Smooth muscle cell (in vitro differentiated cells): ENCODE results near the gene ZNF609. TPM values are rescaled to one million over a fixed set of nuclear protein-coding genes. Genes with fewer than 3 reads are reported as not detected.

Experiments
- DNase-seq: peaks from one replicate; lab custom pipeline; 2025; ENCODE audit not compliant: unreplicated experiment; lab: John Stamatoyannopoulos, UW
- H2AFZ ChIP-seq: fragments of 200-600 bp; sonication (generic); 2 replicates; pipeline ENCODE4 v1.6.0; 2016; ENCODE audit warnings: antibody characterized with exemption, low read depth, mild to moderate bottlenecking
- H3F3A ChIP-seq: fragments of 200-600 bp; sonication (generic); 2 replicates; pipeline ENCODE4 v1.6.0; 2017; ENCODE audit warnings: antibody characterized with exemption, low read depth
- H3K27ac ChIP-seq: fragments of 200-600 bp; sonication (generic); 2 replicates; pipeline ENCODE4 v1.5.1; 2016; ENCODE audit warnings: low read depth, mild to moderate bottlenecking
- H3K27me3 ChIP-seq: fragments of 200-600 bp; sonication (generic); 2 replicates; pipeline ENCODE4 v1.6.1; 2016; ENCODE audit warnings: low read depth, mild to moderate bottlenecking
- H3K36me3 ChIP-seq: fragments of 200-600 bp; sonication (generic); 2 replicates; pipeline ENCODE4 v1.5.1; 2016; ENCODE audit warnings: low read depth
- H3K4me1 ChIP-seq: fragments of 200-600 bp; sonication (generic); 2 replicates; pipeline ENCODE4 v1.5.1; 2016; ENCODE audit warnings: low read depth
- H3K4me2 ChIP-seq: fragments of 200-600 bp; sonication (generic); 2 replicates; pipeline ENCODE4 v1.6.0; 2016; ENCODE audit warnings: mild to moderate bottlenecking
- H3K4me3 ChIP-seq: fragments of 200-600 bp; sonication (generic); 2 replicates; pipeline ENCODE4 v1.5.1; 2016; ENCODE audit warnings: mild to moderate bottlenecking
- H3K79me2 ChIP-seq: fragments of 200-600 bp; sonication (generic); 2 replicates; pipeline ENCODE4 v1.6.0; 2016; ENCODE audit warnings: low read depth, mild to moderate bottlenecking
- H3K9ac ChIP-seq: fragments of 200-600 bp; sonication (generic); 2 replicates; pipeline ENCODE4 v1.6.0; 2016; ENCODE audit warnings: low read depth
- H3K9me3 ChIP-seq: fragments of 200-600 bp; sonication (generic); replicated peaks from 2 replicates; pipeline ENCODE4 v1.5.1; 2016; ENCODE audit warnings: low read depth
- H4K20me1 ChIP-seq: fragments of 200-600 bp; sonication (generic); 2 replicates; pipeline ENCODE4 v1.6.0; 2016; ENCODE audit warnings: low read depth
- WGBS: methylation state at CpG from one replicate; pipeline ENCODE4 v1.1.7; 2016; ENCODE audit warnings: low lambda C conversion rate; 5-methylcytosine and 5-hydroxymethylcytosine counted together
- polyA plus RNA-seq: library from polyadenylated mRNA; unstranded; fragments of >200 nt; fragmentation: Nextera tagmentation; extraction: Ambion mirVana; gene quantifications from 2 replicates; pipeline ENCODE4 v1.2.1, GENCODE V29; 2016
- total RNA-seq: library from RNA; depleted of rRNA; stranded (reverse); fragments of >200 nt; gene quantifications from 2 replicates; pipeline ENCODE4 v1.2.3, GENCODE V29; 2014
- TF ChIP-seq, protein P1 (sequence below): fragments of 200-600 bp; sonication (generic); IDR thresholded peaks from 2 replicates; pipeline ENCODE4 v1.5.1; 2017; ENCODE audit warnings: borderline replicate concordance, mild to moderate bottlenecking, antibody characterized with exemption; ENCODE audit not compliant: insufficient read depth, poor library complexity, severe bottlenecking

Gene ZNF609
- total and polyA plus RNA-seq, 2 experiments from 2014 or later, result 9.9 to 15.6 TPM

DNA sequence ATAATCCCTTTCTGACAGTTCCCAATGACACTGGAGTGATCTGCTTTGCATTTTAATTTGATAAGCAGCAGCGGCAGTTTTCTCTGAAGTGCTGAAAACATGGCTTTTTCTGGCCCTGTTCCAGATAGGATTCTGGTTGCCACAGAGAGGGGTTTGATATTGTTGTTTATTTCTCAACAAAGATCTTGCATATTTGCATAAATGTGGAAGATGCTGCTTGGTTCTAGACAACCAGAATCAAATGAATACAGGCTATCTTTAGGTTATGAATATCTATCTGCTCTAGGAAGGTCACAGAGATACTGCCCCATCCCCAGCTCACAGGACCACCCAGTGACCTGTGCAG is 137.1 kb downstream of the ZNF609 start:
- H3K9me3 ChIP-seq, result no peaks in the 10 kb centered on the region
- TF ChIP-seq, protein P1, sequence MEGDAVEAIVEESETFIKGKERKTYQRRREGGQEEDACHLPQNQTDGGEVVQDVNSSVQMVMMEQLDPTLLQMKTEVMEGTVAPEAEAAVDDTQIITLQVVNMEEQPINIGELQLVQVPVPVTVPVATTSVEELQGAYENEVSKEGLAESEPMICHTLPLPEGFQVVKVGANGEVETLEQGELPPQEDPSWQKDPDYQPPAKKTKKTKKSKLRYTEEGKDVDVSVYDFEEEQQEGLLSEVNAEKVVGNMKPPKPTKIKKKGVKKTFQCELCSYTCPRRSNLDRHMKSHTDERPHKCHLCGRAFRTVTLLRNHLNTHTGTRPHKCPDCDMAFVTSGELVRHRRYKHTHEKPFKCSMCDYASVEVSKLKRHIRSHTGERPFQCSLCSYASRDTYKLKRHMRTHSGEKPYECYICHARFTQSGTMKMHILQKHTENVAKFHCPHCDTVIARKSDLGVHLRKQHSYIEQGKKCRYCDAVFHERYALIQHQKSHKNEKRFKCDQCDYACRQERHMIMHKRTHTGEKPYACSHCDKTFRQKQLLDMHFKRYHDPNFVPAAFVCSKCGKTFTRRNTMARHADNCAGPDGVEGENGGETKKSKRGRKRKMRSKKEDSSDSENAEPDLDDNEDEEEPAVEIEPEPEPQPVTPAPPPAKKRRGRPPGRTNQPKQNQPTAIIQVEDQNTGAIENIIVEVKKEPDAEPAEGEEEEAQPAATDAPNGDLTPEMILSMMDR, result no peak
- no peaks in the 10 kb centered on the region for H3K36me3 ChIP-seq
- peaks cover 94% of the 10 kb centered on the region for H4K20me1 ChIP-seq
- H3K4me2 ChIP-seq, result no peak overlapping the region
- no peak overlapping the region for H3K9ac ChIP-seq
- no peak for DNase-seq
- H2AFZ ChIP-seq, result no peak overlapping the region
- 45% methylated on average over 1 of the region's 1 CpG for WGBS
- no peak overlapping the region for H3K4me3 ChIP-seq
- H3K4me1 ChIP-seq, result peaks cover 23% of the 10 kb centered on the region
- no peaks in the 10 kb centered on the region for H3K27me3 ChIP-seq
- H3K79me2 ChIP-seq, result peaks cover 65% of the 10 kb centered on the region
- H3F3A ChIP-seq, result peaks cover 17% of the 10 kb centered on the region
- H3K27ac ChIP-seq, result no peak overlapping the region

DNA sequence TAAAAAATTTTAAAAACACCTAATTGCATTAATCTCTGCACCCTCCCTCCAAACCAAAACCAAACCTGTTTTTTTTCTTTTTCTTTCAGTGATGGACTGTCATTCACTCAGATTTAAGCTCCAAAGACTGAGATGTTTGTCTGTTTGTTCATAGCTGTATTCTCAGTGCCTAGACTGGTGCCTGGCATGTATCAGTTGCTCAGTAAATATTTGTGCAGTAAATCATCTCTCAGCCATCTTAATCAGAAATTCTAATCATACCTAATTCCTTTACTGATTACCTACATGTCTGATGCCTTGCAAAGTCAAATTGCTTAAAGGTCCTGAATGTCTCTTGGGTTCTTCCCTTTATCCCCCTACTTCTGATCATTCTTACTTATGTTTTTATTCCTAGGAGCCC is 138.8 kb downstream of the ZNF609 start:
- peaks cover 17% of the 10 kb centered on the region for H3F3A ChIP-seq
- H3K4me2 ChIP-seq, result no peak overlapping the region
- peaks cover 91% of the 10 kb centered on the region for H4K20me1 ChIP-seq
- H3K4me1 ChIP-seq, result peaks cover 23% of the 10 kb centered on the region
- no peak overlapping the region for H3K4me3 ChIP-seq
- no peaks in the 10 kb centered on the region for H3K36me3 ChIP-seq
- TF ChIP-seq, protein P1, result no peak
- H2AFZ ChIP-seq, result no peak overlapping the region
- H3K9me3 ChIP-seq, result no peaks in the 10 kb centered on the region
- H3K27ac ChIP-seq, result peak overlapping the region; percentile 38
- DNase-seq, result no peak
- H3K79me2 ChIP-seq, result peaks cover 72% of the 10 kb centered on the region
- H3K27me3 ChIP-seq, result no peaks in the 10 kb centered on the region
- no peak overlapping the region for H3K9ac ChIP-seq

DNA sequence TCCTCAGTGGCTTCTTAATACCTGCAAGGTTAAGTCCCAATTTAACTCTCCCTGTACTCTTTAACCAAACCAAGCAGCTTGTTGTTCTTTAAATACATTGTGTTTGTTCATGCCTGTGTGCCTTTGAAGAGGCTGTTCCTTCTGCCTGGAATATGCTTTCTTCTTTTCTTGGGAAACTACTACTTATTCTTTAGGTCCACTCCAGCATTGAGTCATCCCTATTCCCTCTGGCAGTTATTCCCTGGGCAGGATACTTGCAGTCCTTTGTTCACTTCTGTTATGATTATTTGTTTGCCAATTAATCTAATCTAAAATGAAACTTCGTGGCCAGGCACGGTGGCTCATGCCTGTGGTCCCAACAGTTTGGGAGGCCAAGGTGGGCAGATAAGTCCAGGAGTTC is 139.3 kb downstream of the ZNF609 start:
- Histone ChIP-seq H3K4me3 (no peak overlapping the region), H3K27me3 (no peaks in the 10 kb centered on the region), H3K4me1 (peaks cover 23% of the 10 kb centered on the region), H3F3A (peaks cover 17% of the 10 kb centered on the region), H3K4me2 (no peak overlapping the region), H3K9ac (no peak overlapping the region), H3K36me3 (no peaks in the 10 kb centered on the region), H3K79me2 (peaks cover 76% of the 10 kb centered on the region), H2AFZ (no peak overlapping the region), H3K27ac (peak overlapping the region; percentile 38), H3K9me3 (no peaks in the 10 kb centered on the region), H4K20me1 (peaks cover 90% of the 10 kb centered on the region)
- 46% methylated on average over 2 of the region's 2 CpGs for WGBS
- TF ChIP-seq, protein P1, result no peak
- no peak for DNase-seq

DNA sequence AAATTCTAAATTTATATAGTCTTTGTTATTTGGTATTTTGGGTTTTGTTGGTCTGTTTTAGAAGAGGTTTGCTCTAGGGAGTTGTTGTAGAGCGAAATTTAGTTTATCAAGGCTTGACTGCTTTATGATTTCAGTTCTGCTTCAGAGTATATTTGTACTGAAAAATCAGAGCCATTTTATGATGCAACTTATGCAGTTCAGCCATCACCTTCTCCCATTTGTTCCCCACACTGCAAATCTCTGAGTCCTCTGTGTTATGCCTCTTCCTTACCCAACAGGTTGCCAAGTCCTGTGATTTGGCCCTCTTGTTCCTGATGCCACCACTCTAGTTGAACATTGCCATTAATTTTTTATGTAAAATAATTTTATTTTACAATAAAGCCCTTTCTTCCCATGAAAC is 140.4 kb downstream of the ZNF609 start:
- no peaks in the 10 kb centered on the region for H3K36me3 ChIP-seq
- H3K79me2 ChIP-seq, result peaks cover 80% of the 10 kb centered on the region
- no peak overlapping the region for H3K4me3 ChIP-seq
- peak overlapping the region; percentile 57 for H3K27ac ChIP-seq
- peaks cover 17% of the 10 kb centered on the region for H3F3A ChIP-seq
- H2AFZ ChIP-seq, result no peak overlapping the region
- no peak overlapping the region for H3K4me2 ChIP-seq
- no peak for DNase-seq
- no peak overlapping the region for H3K9ac ChIP-seq
- WGBS, result 100% methylated on average over 1 of the region's 1 CpG
- peaks cover 86% of the 10 kb centered on the region for H4K20me1 ChIP-seq
- H3K4me1 ChIP-seq, result peaks cover 23% of the 10 kb centered on the region
- no peaks in the 10 kb centered on the region for H3K9me3 ChIP-seq
- H3K27me3 ChIP-seq, result no peaks in the 10 kb centered on the region
- TF ChIP-seq, protein P1, result no peak
